Measurements from ENCODE around the gene NUP98. TPM values are rescaled to one million over a fixed set of nuclear protein-coding genes. Genes with fewer than 3 reads are reported as not detected.
A peak's percentile ranks its signal among the peaks of the same experiment; 100 is the strongest.

Gene NUP98
- total and polyA plus RNA-seq, 11 donors: 13.2 to 77.9 (median 45.3) TPM

DNA sequence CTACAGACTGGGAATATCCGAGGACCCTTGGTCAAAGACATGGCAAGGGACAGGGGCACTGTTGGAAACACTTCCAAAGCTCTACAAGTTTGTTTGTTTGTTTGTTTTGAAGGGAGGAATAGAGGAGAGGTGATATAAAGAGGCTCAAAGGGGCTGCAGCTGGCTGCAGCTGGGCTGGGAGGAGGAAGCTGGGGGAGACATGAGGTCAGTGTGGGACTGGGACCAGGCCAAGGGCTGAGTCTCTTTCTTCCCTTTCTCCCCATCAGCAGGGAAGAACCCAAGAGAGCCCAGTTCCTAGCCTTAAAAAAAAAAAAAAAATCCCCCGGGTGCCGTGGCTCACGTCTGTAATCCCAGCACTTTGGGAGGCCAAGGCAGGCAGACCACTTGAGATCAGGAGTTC, 38.4 kb upstream of the NUP98 start:
- Histone ChIP-seq H3K4me3 (peak overlapping the region in 2 of 12 donors; percentile 15 to 43), H3K27ac (peak overlapping the region in 11 of 12 donors; percentile 11 to 98 (median 61))
- 45 to 69% (median 54%) methylated on average over 4 of the region's 4 CpGs for WGBS, 4 donors

GRCh38 chr11:3834664-3835461, 37.5 kb upstream of the NUP98 start:
- DNase-seq: peak in 4 of 5 donors; percentile 62 to 74 (median 66)
- Histone ChIP-seq H3K4me1 (peaks cover 9 to 98% (median 82%) of the 10 kb centered on the region in 12 donors), H3K4me3 (peak overlapping the region in 1 of 12 donors; percentile 43), H3K27ac (peak overlapping the region in 9 of 12 donors; percentile 4 to 98 (median 61)), H3K27me3 (no peaks in the 10 kb centered on the region), H3K36me3 (peaks cover 0 to 30% (median 5%) of the 10 kb centered on the region in 9 donors), H3K9me3 (no peaks in the 10 kb centered on the region)
- intact Hi-C loops (cut with DNase I): no loop called here
- peak; percentile 17 to 40 (median 26) for ATAC-seq
- WGBS, 4 donors: 59 to 72% (median 68%) methylated on average over 7 of the region's 7 CpGs
- no peak for TF ChIP-seq POLR2A (IDR thresholded peaks at IDR 0.05)
- TF ChIP-seq CTCF (IDR thresholded peaks at IDR 0.05): no peak

More for the DNA sequence above, 38.4 kb upstream of the NUP98 start:
- Histone ChIP-seq H3K27me3 (no peaks in the 10 kb centered on the region), H3K36me3 (peaks cover 0 to 21% (median 0%) of the 10 kb centered on the region in 9 donors), H3K4me1 (peaks cover 11 to 95% (median 82%) of the 10 kb centered on the region in 12 donors), H3K9me3 (no peaks in the 10 kb centered on the region)
- intact Hi-C loops (cut with DNase I): no loop called here
- no peak for TF ChIP-seq POLR2A (IDR thresholded peaks at IDR 0.05)
- no peak for TF ChIP-seq CTCF (IDR thresholded peaks at IDR 0.05)
- DNase-seq: peak in 4 of 5 donors; percentile 51 to 74 (median 66)
- ATAC-seq: peak in 2 of 4 donors; percentile 17 to 38

GRCh38 chr11:3834349-3834663, 37.0 kb upstream of the NUP98 start:
- 61 to 78% (median 69%) methylated on average over 3 to 4 of the region's 4 CpGs for WGBS, 4 donors
- peak overlapping the region in 1 of 12 donors; percentile 43 for H3K4me3 ChIP-seq
- peaks cover 8 to 99% (median 81%) of the 10 kb centered on the region in 12 donors for H3K4me1 ChIP-seq
- peaks cover 0 to 35% (median 11%) of the 10 kb centered on the region in 9 donors for H3K36me3 ChIP-seq
- no peaks in the 10 kb centered on the region for H3K27me3 ChIP-seq
- intact Hi-C loops (cut with DNase I): no loop called here
- DNase-seq (no peak), ATAC-seq (no peak)
- H3K9me3 ChIP-seq: no peaks in the 10 kb centered on the region
- peak overlapping the region in 9 of 12 donors; percentile 4 to 98 (median 61) for H3K27ac ChIP-seq
- no peak for TF ChIP-seq POLR2A (IDR thresholded peaks at IDR 0.05)
- no peak for TF ChIP-seq CTCF (IDR thresholded peaks at IDR 0.05)

DNA sequence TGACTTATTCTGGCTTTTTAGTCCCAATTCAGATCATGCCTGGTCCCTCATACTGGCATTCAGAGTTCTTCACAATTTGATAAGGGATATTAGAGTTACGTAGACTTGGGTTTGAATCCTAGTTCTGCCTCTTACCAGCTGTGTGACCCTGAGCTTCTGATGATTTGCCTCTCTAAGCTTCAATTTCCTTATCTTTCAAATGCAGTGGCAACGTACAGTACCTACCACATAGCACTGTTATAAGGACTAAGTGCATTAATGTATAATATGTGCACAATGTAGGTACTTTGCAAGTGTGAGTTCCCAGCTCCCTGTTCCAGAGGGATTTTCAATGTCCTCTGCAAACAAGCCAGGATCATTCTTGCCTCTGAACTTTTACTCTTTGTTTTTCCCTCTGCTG, 36.1 kb upstream of the NUP98 start:
- intact Hi-C loops (cut with DNase I): no loop called here
- WGBS, 4 donors: 85 to 90% (median 88%) methylated on average over 2 of the region's 2 CpGs
- no peaks in the 10 kb centered on the region for H3K27me3 ChIP-seq
- no peak for ATAC-seq
- no peak overlapping the region for H3K4me3 ChIP-seq
- no peaks in the 10 kb centered on the region for H3K9me3 ChIP-seq
- TF ChIP-seq CTCF (IDR thresholded peaks at IDR 0.05) (no peak), POLR2A (IDR thresholded peaks at IDR 0.05) (no peak)
- H3K4me1 ChIP-seq: peaks cover 8 to 98% (median 74%) of the 10 kb centered on the region in 12 donors
- H3K27ac ChIP-seq: peak overlapping the region in 1 of 12 donors; percentile 98
- peaks cover 0 to 42% (median 13%) of the 10 kb centered on the region in 9 donors for H3K36me3 ChIP-seq
- DNase-seq: no peak

Data from heart left ventricle (tissue), 16 donors.